Measurements from ENCODE around the gene EIF4G1.

EIF4G1 gene

DNA sequence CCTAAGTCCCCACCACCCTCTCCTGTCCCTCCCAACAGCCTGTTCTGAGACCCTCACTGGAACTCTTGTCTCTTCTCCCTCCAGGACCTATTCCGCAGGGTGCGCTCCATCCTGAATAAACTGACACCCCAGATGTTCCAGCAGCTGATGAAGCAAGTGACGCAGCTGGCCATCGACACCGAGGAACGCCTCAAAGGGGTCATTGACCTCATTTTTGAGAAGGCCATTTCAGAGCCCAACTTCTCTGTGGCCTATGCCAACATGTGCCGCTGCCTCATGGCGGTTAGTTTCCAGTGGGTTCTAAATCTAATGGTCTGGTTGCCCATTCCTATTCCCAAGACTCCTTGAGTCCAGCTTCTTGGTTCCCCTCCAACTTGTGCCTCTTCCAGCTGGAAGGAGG lies 9.3 kb downstream of the EIF4G1 start:
- no peak for TF ChIP-seq TEAD4 (IDR thresholded peaks at IDR 0.05)
- TF ChIP-seq FOXM1 (IDR thresholded peaks at IDR 0.05; ENCODE audit: borderline replicate concordance, low read depth), result no peak
- TF ChIP-seq ZBTB7A (IDR thresholded peaks at IDR 0.05; ENCODE audit: low read depth), result no peak
- no peak for TF ChIP-seq CEBPB (IDR thresholded peaks at IDR 0.05)
- TF ChIP-seq EP300 (IDR thresholded peaks at IDR 0.05; ENCODE audit: borderline replicate concordance), result no peak
- TF ChIP-seq, protein P1, sequence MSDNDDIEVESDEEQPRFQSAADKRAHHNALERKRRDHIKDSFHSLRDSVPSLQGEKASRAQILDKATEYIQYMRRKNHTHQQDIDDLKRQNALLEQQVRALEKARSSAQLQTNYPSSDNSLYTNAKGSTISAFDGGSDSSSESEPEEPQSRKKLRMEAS (IDR thresholded peaks at IDR 0.05), result no peak
- no peak for TF ChIP-seq TCF12 (IDR thresholded peaks at IDR 0.05; ENCODE audit: low read depth)

DNA sequence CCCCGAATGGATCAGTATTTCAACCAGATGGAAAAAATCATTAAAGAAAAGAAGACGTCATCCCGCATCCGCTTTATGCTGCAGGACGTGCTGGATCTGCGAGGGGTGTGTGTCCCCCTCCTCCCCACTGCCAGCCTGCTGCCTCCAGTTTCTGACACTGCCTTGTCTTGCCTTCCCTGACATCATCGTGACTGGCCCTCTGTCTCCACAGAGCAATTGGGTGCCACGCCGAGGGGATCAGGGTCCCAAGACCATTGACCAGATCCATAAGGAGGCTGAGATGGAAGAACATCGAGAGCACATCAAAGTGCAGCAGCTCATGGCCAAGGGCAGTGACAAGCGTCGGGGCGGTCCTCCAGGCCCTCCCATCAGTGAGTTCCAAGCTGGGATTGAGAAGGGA lies 10.9 kb downstream of the EIF4G1 start:
- no peak for TF ChIP-seq FOXM1 (IDR thresholded peaks at IDR 0.05; ENCODE audit: borderline replicate concordance, low read depth)
- no peak for TF ChIP-seq TCF12 (IDR thresholded peaks at IDR 0.05; ENCODE audit: low read depth)
- TF ChIP-seq, protein P2, sequence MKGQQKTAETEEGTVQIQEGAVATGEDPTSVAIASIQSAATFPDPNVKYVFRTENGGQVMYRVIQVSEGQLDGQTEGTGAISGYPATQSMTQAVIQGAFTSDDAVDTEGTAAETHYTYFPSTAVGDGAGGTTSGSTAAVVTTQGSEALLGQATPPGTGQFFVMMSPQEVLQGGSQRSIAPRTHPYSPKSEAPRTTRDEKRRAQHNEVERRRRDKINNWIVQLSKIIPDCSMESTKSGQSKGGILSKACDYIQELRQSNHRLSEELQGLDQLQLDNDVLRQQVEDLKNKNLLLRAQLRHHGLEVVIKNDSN (IDR thresholded peaks at IDR 0.05), result no peak
- TF ChIP-seq EGR1 (IDR thresholded peaks at IDR 0.05), result no peak
- no peak for TF ChIP-seq RAD21 (IDR thresholded peaks at IDR 0.05; ENCODE audit: low read depth)
- TF ChIP-seq TAF1 (IDR thresholded peaks at IDR 0.05; ENCODE audit: low read depth), result no peak
- no peak for TF ChIP-seq ZBTB7A (IDR thresholded peaks at IDR 0.05; ENCODE audit: low read depth)
- TF ChIP-seq, protein P1 (IDR thresholded peaks at IDR 0.05), result no peak
- TF ChIP-seq CREB1 (IDR thresholded peaks at IDR 0.05; ENCODE audit: low read depth), result no peak
- TF ChIP-seq CEBPB (IDR thresholded peaks at IDR 0.05), result no peak
- TF ChIP-seq YY1 (IDR thresholded peaks at IDR 0.05; ENCODE audit: low read depth), result no peak
- TF ChIP-seq NFIC (IDR thresholded peaks at IDR 0.05), result no peak
- no peak for TF ChIP-seq TEAD4 (IDR thresholded peaks at IDR 0.05)
- TF ChIP-seq, protein P3, sequence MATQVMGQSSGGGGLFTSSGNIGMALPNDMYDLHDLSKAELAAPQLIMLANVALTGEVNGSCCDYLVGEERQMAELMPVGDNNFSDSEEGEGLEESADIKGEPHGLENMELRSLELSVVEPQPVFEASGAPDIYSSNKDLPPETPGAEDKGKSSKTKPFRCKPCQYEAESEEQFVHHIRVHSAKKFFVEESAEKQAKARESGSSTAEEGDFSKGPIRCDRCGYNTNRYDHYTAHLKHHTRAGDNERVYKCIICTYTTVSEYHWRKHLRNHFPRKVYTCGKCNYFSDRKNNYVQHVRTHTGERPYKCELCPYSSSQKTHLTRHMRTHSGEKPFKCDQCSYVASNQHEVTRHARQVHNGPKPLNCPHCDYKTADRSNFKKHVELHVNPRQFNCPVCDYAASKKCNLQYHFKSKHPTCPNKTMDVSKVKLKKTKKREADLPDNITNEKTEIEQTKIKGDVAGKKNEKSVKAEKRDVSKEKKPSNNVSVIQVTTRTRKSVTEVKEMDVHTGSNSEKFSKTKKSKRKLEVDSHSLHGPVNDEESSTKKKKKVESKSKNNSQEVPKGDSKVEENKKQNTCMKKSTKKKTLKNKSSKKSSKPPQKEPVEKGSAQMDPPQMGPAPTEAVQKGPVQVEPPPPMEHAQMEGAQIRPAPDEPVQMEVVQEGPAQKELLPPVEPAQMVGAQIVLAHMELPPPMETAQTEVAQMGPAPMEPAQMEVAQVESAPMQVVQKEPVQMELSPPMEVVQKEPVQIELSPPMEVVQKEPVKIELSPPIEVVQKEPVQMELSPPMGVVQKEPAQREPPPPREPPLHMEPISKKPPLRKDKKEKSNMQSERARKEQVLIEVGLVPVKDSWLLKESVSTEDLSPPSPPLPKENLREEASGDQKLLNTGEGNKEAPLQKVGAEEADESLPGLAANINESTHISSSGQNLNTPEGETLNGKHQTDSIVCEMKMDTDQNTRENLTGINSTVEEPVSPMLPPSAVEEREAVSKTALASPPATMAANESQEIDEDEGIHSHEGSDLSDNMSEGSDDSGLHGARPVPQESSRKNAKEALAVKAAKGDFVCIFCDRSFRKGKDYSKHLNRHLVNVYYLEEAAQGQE (IDR thresholded peaks at IDR 0.05; ENCODE audit: low read depth), result no peak

DNA sequence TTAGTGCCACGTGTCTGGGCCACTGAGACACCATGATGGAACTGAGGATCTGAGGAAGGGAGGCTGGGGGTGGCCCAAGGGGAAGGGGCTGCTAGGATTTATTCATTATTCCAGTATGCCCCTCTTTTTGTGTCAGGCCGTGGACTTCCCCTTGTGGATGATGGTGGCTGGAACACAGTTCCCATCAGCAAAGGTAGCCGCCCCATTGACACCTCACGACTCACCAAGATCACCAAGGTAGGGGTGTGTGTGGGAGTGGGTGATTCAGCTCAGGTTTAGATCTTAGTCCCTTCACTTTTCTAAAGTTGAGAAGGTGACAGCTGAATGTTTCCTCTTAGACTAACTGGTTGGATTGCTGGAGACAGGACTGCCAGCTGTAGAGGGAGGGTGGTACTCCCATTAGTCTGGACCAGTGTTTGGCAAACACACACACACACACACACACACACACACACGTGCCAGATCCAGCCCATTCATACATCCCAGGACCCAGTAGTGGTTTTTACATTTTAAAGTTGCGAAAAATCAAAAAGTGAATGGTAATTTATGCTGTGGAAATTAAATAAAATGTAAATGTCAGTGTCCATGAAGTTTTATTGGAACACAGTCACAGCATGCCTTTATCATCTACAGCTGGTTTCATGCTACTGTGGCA lies 11.4 kb downstream of the EIF4G1 start:
- TF ChIP-seq CEBPB (IDR thresholded peaks at IDR 0.05) (no peak), TAF1 (IDR thresholded peaks at IDR 0.05; ENCODE audit: low read depth) (no peak)

DNA sequence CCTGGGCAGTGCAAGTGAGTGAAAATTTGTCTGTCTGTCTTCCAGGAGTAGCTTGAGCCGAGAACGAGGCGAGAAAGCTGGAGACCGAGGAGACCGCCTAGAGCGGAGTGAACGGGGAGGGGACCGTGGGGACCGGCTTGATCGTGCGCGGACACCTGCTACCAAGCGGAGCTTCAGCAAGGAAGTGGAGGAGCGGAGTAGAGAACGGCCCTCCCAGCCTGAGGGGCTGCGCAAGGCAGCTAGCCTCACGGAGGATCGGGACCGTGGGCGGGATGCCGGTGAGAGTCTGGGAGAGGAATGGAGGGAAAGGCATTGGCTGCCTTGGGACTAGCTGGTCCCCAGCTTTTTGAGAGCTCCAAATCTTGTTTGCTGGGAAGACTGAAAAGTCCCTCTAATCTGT lies 12.8 kb downstream of the EIF4G1 start:
- TF ChIP-seq, protein P2 (IDR thresholded peaks at IDR 0.05), result no peak
- TF ChIP-seq EP300 (IDR thresholded peaks at IDR 0.05; ENCODE audit: borderline replicate concordance), result no peak
- no peak for TF ChIP-seq RAD21 (IDR thresholded peaks at IDR 0.05; ENCODE audit: low read depth)
- no peak for TF ChIP-seq YY1 (IDR thresholded peaks at IDR 0.05; ENCODE audit: low read depth)

DNA sequence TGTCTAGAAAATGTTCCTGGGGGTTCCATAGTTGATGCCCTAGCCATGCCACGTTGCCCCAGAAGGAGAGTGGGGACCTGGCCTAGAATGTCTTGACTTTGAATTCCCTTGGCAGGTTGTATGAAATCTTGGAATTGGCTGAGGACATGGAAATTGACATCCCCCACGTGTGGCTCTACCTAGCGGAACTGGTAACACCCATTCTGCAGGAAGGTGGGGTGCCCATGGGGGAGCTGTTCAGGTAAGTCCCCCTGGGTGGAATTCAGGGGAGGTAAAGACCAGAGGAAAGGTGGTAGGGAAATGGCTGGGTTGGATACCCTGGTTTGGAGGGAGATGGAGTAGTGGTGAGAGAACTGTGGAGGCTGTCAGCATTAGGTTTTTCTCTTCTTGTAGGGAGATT lies 14.1 kb downstream of the EIF4G1 start:
- TF ChIP-seq EP300 (IDR thresholded peaks at IDR 0.05; ENCODE audit: borderline replicate concordance) (no peak), RAD21 (IDR thresholded peaks at IDR 0.05; ENCODE audit: low read depth) (no peak), ZBTB7A (IDR thresholded peaks at IDR 0.05; ENCODE audit: low read depth) (no peak), TCF12 (IDR thresholded peaks at IDR 0.05; ENCODE audit: low read depth) (no peak), CEBPB (IDR thresholded peaks at IDR 0.05) (no peak), FOXM1 (IDR thresholded peaks at IDR 0.05; ENCODE audit: borderline replicate concordance, low read depth) (no peak), TAF1 (IDR thresholded peaks at IDR 0.05; ENCODE audit: low read depth) (no peak), NFIC (IDR thresholded peaks at IDR 0.05) (no peak), TEAD4 (IDR thresholded peaks at IDR 0.05) (no peak), CREB1 (IDR thresholded peaks at IDR 0.05; ENCODE audit: low read depth) (no peak), EGR1 (IDR thresholded peaks at IDR 0.05) (no peak), YY1 (IDR thresholded peaks at IDR 0.05; ENCODE audit: low read depth) (no peak)
- TF ChIP-seq, protein P3 (IDR thresholded peaks at IDR 0.05; ENCODE audit: low read depth), result no peak
- TF ChIP-seq, protein P1 (IDR thresholded peaks at IDR 0.05), result no peak
- TF ChIP-seq, protein P2 (IDR thresholded peaks at IDR 0.05), result no peak
